ENCODE results near the gene CERK. TPM values are rescaled to one million over a fixed set of nuclear protein-coding genes. Genes with fewer than 3 reads are reported as not detected.
"Not testable (repeated sequence)": the region's sequence is repeated elsewhere in the genome, so short reads cannot be mapped to it uniquely, and the experiment has no call there.

Gene CERK
- total RNA-seq, 2 donors from 2014 or later, result 47.5 to 70.0 TPM

GRCh38 chr22:46646531-46647215 is 91.4 kb downstream of the CERK start:
- intact Hi-C loops (cut with DNase I), result loop anchor here in 1 of 2 donors (5.0 kb wide), 1 partner anchor 54 kb away; no protein-coding TSS in a partner anchor
- DNase-seq (no peak), ATAC-seq (no peak)

DNA sequence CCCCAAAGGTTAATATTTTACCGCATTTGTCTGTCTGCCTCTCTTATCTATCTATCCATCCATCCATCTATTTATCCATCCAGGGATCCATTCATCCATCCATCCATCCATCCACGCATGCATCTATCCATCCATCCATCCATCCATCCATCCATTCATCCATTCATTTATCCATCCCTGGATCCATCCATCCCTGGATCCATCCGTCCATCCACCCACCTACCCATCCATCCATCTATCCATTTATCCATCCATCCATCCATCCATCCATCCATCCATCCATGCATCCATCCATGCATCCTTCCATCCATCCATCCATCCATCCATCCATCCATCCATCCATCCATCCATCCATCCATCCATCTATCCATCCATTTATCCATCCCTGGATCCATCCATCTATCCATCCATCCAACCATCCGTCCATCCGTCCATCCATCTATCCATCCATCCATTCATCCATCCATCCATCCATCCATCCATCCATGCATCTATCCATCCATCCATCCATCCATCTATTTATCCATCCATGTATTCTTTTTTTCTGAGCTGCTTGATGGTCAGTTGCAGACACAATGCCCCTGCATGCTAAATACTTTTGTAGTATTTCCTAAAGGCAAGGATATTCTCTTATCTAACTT is 95.1 kb downstream of the CERK start:
- intact Hi-C loops (cut with DNase I); ATAC-seq; DNase-seq: not testable (repeated sequence)

GRCh38 chr22:46641811-46642266 is 96.2 kb downstream of the CERK start:
- DNase-seq, result no peak
- no peak for ATAC-seq
- intact Hi-C loops (cut with DNase I), result no loop called here

DNA sequence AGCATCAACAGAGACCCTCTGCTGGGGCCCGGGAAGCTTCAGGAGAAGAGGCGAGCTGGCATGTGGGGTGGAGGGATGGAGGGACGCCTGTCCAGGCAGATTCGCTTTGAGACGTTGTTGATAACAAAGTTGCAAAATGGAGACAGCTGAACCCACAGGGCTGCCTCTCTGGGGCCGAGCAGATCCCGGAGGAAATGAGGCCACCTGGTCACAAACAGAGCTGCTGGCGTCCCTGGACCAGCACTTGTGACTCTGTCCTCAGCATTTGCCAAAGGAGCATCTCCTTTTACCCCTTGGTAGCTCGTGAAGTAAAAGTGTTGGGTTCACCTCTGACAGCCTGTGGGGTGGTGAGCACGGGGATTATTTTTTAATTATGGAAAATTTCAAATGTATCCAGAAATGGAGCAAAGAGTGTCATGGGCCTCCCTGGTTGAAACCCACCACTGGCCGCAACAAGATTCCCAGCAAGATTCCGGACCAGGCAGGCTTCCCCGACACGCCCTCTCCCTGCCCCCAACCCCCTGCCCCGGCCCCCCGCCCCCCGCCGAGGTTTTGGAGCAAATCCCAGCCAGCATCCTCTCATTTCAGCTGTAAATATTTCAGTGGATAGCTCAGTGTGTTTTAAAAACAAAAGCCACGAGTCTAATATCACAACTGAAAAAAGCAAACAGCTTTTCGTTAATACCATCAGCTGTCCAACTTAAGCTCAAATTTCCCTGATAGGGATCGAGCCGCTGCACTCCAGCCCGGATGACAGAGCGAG is 97.6 kb downstream of the CERK start:
- ATAC-seq, result no peak
- intact Hi-C loops (cut with DNase I), result no loop called here
- no peak for DNase-seq

DNA sequence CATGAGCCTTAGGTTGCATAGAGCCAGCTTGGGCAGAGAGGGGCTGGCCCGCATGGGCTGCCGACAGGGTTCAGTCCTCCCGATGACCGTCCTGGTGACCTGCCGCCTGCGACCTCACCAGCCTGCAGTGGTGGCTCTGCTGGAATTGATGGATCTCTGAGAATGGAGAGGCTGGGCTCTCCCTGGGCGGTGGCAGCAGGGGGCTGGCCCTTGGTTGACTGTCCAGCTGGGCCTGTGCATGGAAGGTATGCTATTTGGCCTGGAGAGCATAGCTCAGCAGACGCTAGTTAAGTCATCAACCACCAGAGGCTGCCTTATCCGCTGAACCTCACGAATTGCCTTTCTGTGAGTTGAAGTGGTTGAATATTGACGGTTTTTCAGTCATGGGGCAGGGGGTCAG is 98.2 kb downstream of the CERK start:
- ATAC-seq (no peak), DNase-seq (no peak)
- intact Hi-C loops (cut with DNase I), result no loop called here

- intact Hi-C loops (cut with DNase I), result no loop called here
- ATAC-seq (peak in 1 of 2 donors; percentile 15), DNase-seq (no peak)
Observed at GRCh38 chr22:46638601-46639431, 99.2 kb downstream of the CERK start.

GRCh38 chr22:46637711-46638600 is 100.1 kb downstream of the CERK start:
- no peak for DNase-seq
- intact Hi-C loops (cut with DNase I), result no loop called here

GRCh38 chr22:46636221-46637002 is 101.6 kb downstream of the CERK start:
- no peak for DNase-seq
- intact Hi-C loops (cut with DNase I), result no loop called here
- ATAC-seq, result peak; percentile 5 to 13

More at GRCh38 chr22:46637711-46638600, 100.1 kb downstream of the CERK start:
- no peak for ATAC-seq

DNA sequence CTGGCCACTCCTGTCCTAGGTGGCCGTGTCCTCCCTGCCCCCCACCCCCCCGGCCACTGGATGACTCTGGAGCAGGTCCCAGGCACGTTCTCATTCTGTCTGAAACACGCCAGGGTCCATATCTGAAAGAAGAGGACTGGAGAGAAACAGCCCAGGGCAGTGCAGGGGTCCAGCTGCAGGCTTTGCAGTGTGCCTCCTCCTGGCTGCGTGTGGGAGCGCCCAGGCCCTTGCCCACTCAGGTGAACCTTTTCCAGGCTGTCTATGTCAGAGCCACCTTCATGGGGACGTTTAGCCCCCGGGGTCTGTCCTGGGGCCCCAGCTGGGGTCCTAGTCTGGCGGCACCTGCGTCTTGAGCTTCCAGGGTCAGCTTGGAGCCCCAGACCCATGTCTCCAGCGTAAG is 102.3 kb downstream of the CERK start:
- DNase-seq, result no peak
- ATAC-seq, result no peak
- intact Hi-C loops (cut with DNase I), result no loop called here

GRCh38 chr22:46634973-46635685 is 102.9 kb downstream of the CERK start:
- peak; percentile 67 for DNase-seq
- intact Hi-C loops (cut with DNase I); ATAC-seq: not testable (repeated sequence)

Other genes with a start within 250 kb of the CERK start
- gene CELSR1, start 200.6 kb downstream of the CERK start, total RNA-seq, result 1 to 10 TPM; 6.5 to 8.1 TPM
- 10 to 100 TPM; 58.5 to 95.4 TPM for gene GRAMD4, start 117.9 kb downstream of the CERK start, total RNA-seq
- gene TBC1D22A, start 24.4 kb upstream of the CERK start, total RNA-seq, result 10 to 100 TPM; 15.8 to 17.4 TPM

Measured in left cardiac atrium (tissue), 4 donors.